Caco-2 (cell line): ENCODE data around the gene NPHP3. TPM values are rescaled to one million over a fixed set of nuclear protein-coding genes. Genes with fewer than 3 reads are reported as not detected.

Experiments used
- BruUV-seq: library from RNA; stranded (reverse); fragments of 400-500 nt; replicated peaks from 2 replicates; lab custom pipeline; 2021; lab: Mats Ljungman, UMichigan
- CTCF ChIA-PET: fragments of 300-600 bp; sonication (Branson Sonifier 250); formaldehyde crosslinking; loops from one replicate; lab custom pipeline; 2022; ENCODE audit warnings: antibody characterized with exemption; lab: Charles Lee
- POLR2A ChIA-PET: fragments of 300-600 bp; sonication (Branson Sonifier 250); formaldehyde crosslinking; loops from one replicate; lab custom pipeline; 2022; ENCODE audit warnings: antibody characterized with exemption; lab: Charles Lee
- DNase-seq, 2 experiments: peaks; one replicate each; pipeline versions ENCODE4 v3.0.0 to v3.0.0-alpha.2; 2020 to 2022
- H3K27me3 ChIP-seq: replicated peaks from 2 replicates; pipeline ENCODE4 v1.6.0; 2011; ENCODE audit warnings: low read length; ENCODE audit not compliant: control insufficient read depth, insufficient read depth
- H3K36me3 ChIP-seq: 2 replicates; pipeline ENCODE4 v1.5.1; 2011; ENCODE audit warnings: low read length; ENCODE audit not compliant: control insufficient read depth, insufficient read depth
- H3K4me1 ChIP-seq: fragments of 250-450 bp; sonication (Bioruptor Pico); 2 replicates; pipeline ENCODE4 v1.5.1; 2020; ENCODE audit warnings: mild to moderate bottlenecking
- H3K4me3 ChIP-seq: 2 replicates; pipeline ENCODE4 v1.5.1; 2011; ENCODE audit warnings: low read depth, mild to moderate bottlenecking, control low read depth, low read length
- H3K9me3 ChIP-seq: fragments of 250-450 bp; sonication (Bioruptor Pico); 2 replicates; pipeline ENCODE4 v1.5.1; 2020; ENCODE audit warnings: mild to moderate bottlenecking, moderate library complexity
- H3K27ac Mint-ChIP-seq: one replicate; pipeline ENCODE4 v1.8.0; 2022; ENCODE audit warnings: mixed read lengths; ENCODE audit not compliant: unreplicated experiment
- H3K27me3 Mint-ChIP-seq: one replicate; pipeline ENCODE4 v1.8.0; 2022; ENCODE audit warnings: mixed read lengths; ENCODE audit not compliant: insufficient read depth, unreplicated experiment
- H3K36me3 Mint-ChIP-seq: one replicate; pipeline ENCODE4 v1.8.0; 2022; ENCODE audit warnings: mild to moderate bottlenecking, mixed read lengths; ENCODE audit not compliant: insufficient read depth, unreplicated experiment
- H3K4me1 Mint-ChIP-seq: one replicate; pipeline ENCODE4 v1.8.0; 2022; ENCODE audit warnings: low read depth, mixed read lengths; ENCODE audit not compliant: unreplicated experiment
- H3K4me3 Mint-ChIP-seq: one replicate; pipeline ENCODE4 v1.8.0; 2022; ENCODE audit warnings: mild to moderate bottlenecking, moderate library complexity, mixed read lengths; ENCODE audit not compliant: unreplicated experiment
- H3K9me3 Mint-ChIP-seq: one replicate; pipeline ENCODE4 v1.8.0; 2022; ENCODE audit warnings: mixed read lengths; ENCODE audit not compliant: unreplicated experiment
- intact Hi-C: fragments of 100-400 bp; cut with micrococcal nuclease; formaldehyde crosslinking; loops from one replicate; pipeline ENCODE4 v1.10.0; 2022; ENCODE audit not compliant: unreplicated experiment
- total RNA-seq: library from RNA; stranded (reverse); gene quantifications from 2 replicates; pipeline ENCODE4 v1.2.3, GENCODE V29; 2022
- TF ChIP-seq, protein P1 (sequence below), 2 experiments: fragments of 200-600 bp in 1 of 2; IDR thresholded peaks; 1 replicate in 1 of 2; 2 replicates in 1 of 2; pipeline versions ENCODE4 v1.5.1 to v1.8.0; 2011 to 2022; ENCODE audit warnings: antibody characterized with exemption in 1 of 2, control low read depth in 1 of 2, inconsistent platforms in 1 of 2, low read depth in 1 of 2, low read length in 1 of 2, mild to moderate bottlenecking in 1 of 2, moderate library complexity in 1 of 2; ENCODE audit not compliant: insufficient read depth in 1 of 2, severe bottlenecking in 1 of 2, unreplicated experiment in 1 of 2

The NPHP3 gene
- total RNA-seq, 1 experiment from 2014 or later = 16.9 TPM

DNA sequence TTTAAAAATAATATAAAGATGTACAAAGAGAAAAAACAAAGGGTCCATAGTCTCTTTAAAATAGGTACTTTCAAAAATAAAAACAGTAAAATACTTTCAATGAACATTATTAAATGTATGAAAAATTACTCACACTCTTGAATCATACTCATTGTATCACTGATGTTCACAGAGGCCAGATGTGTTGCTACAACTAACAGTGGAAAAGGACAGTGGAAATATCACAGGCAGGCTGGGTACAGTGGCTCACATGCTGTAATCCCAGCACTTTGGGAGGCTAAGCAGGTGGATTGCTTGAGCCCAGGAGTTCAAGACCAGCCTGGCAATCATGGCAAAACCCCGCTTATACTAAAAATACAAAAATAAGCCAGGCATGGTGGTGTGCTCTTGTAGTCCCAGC, 26.8 kb downstream of the NPHP3 start:
- POLR2A ChIA-PET = no interaction called here
- H3K36me3 ChIP-seq = peaks cover 2% of the 10 kb centered on the region; the same call in 1 of the 2 replicates
- no peaks in the 10 kb centered on the region for H3K9me3 Mint-ChIP-seq

DNA sequence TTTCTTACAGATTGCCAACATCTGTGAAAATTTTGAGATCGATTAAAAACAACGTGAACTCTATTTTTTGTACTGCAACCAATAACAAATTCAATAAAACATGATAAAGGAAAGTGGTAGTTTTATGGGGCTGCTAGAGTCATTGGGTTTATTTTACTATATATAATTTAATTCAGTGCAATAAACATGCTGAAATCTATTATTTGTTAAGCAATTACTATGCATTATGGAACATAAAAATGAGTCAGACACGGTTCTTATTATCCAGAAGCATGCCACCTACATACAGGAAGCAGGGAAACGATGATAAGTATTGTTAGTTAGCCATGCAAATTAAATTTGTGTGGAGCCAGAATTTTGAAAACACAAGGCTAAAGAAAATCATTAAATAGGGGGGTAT, 27.2 kb downstream of the NPHP3 start:
- H3K4me3 Mint-ChIP-seq = no peak overlapping the region
- H3K4me1 Mint-ChIP-seq = no peaks in the 10 kb centered on the region
- intact Hi-C loops = no loop called here
- Histone ChIP-seq H3K36me3 (peaks cover 2% of the 10 kb centered on the region; the same call in 1 of the 2 replicates), H3K9me3 (no peaks in the 10 kb centered on the region), H3K4me1 (no peaks in the 10 kb centered on the region), H3K4me3 (no peak overlapping the region), H3K27me3 (no peaks in the 10 kb centered on the region)
- H3K27me3 Mint-ChIP-seq = no peaks in the 10 kb centered on the region
- no peaks in the 10 kb centered on the region for H3K9me3 Mint-ChIP-seq
- H3K36me3 Mint-ChIP-seq = peaks cover 21% of the 10 kb centered on the region
- ChIA-PET POLR2A (no interaction called here), CTCF (no interaction called here)
- no peak for DNase-seq
- TF ChIP-seq, protein P1, sequence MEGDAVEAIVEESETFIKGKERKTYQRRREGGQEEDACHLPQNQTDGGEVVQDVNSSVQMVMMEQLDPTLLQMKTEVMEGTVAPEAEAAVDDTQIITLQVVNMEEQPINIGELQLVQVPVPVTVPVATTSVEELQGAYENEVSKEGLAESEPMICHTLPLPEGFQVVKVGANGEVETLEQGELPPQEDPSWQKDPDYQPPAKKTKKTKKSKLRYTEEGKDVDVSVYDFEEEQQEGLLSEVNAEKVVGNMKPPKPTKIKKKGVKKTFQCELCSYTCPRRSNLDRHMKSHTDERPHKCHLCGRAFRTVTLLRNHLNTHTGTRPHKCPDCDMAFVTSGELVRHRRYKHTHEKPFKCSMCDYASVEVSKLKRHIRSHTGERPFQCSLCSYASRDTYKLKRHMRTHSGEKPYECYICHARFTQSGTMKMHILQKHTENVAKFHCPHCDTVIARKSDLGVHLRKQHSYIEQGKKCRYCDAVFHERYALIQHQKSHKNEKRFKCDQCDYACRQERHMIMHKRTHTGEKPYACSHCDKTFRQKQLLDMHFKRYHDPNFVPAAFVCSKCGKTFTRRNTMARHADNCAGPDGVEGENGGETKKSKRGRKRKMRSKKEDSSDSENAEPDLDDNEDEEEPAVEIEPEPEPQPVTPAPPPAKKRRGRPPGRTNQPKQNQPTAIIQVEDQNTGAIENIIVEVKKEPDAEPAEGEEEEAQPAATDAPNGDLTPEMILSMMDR (IDR thresholded peaks at IDR 0.05; ENCODE audit: insufficient read depth in 1 of 2, low read depth in 1 of 2, low read length in 1 of 2, severe bottlenecking in 1 of 2, unreplicated experiment in 1 of 2) = no peak
- no peak overlapping the region for H3K27ac Mint-ChIP-seq
- BruUV-seq = no TSS peak

More for the DNA sequence above, 26.8 kb downstream of the NPHP3 start:
- no peaks in the 10 kb centered on the region for H3K4me1 ChIP-seq
- H3K27ac Mint-ChIP-seq = no peak overlapping the region
- H3K4me3 ChIP-seq = no peak overlapping the region
- H3K9me3 ChIP-seq = no peaks in the 10 kb centered on the region
- no peaks in the 10 kb centered on the region for H3K4me1 Mint-ChIP-seq
- H3K36me3 Mint-ChIP-seq = peaks cover 21% of the 10 kb centered on the region
- TF ChIP-seq, protein P1 (IDR thresholded peaks at IDR 0.05; ENCODE audit: insufficient read depth in 1 of 2, low read depth in 1 of 2, low read length in 1 of 2, severe bottlenecking in 1 of 2, unreplicated experiment in 1 of 2) = no peak
- CTCF ChIA-PET = no interaction called here
- H3K4me3 Mint-ChIP-seq = no peak overlapping the region
- intact Hi-C loops = no loop called here
- no TSS peak for BruUV-seq
- no peaks in the 10 kb centered on the region for H3K27me3 ChIP-seq
- no peaks in the 10 kb centered on the region for H3K27me3 Mint-ChIP-seq
- no peak for DNase-seq

DNA sequence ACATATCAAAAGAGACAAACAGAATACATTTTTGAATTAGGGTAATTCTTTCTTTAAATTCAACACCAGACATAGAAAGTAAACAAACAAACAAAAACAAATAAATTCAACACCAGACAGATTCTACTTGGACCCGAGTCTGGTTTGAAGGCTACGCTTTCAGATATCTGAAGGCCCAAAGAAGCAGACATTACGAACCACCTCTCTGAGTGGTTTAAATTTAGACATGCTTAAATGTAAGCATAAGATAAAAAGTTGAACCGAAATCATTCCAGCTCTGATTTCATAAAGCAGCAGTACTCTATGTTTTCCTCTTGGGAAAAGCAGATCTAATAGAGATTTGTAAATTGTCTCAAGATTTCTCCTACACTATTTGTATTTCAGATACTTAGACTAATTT, 32.2 kb downstream of the NPHP3 start:
- Mint-ChIP-seq H3K36me3 (peaks cover 26% of the 10 kb centered on the region), H3K27me3 (no peaks in the 10 kb centered on the region), H3K4me3 (no peak overlapping the region), H3K4me1 (no peaks in the 10 kb centered on the region), H3K27ac (no peak overlapping the region), H3K9me3 (no peaks in the 10 kb centered on the region)
- intact Hi-C loops = no loop called here
- no peak overlapping the region for H3K4me3 ChIP-seq
- peaks cover 2% of the 10 kb centered on the region; the same call in 1 of the 2 replicates for H3K36me3 ChIP-seq
- no peak for DNase-seq
- ChIA-PET POLR2A (no interaction called here), CTCF (no interaction called here)
- no peaks in the 10 kb centered on the region for H3K27me3 ChIP-seq
- no peaks in the 10 kb centered on the region for H3K4me1 ChIP-seq
- TF ChIP-seq, protein P1 (IDR thresholded peaks at IDR 0.05; ENCODE audit: insufficient read depth in 1 of 2, low read depth in 1 of 2, low read length in 1 of 2, severe bottlenecking in 1 of 2, unreplicated experiment in 1 of 2) = no peak
- no TSS peak for BruUV-seq
- no peaks in the 10 kb centered on the region for H3K9me3 ChIP-seq
